PFSK-1 (cell line): ENCODE measurements around the gene RNF121.

Experiments
- FOXP2 ChIP-seq: optimal IDR thresholded peaks from 2 replicates; pipeline ENCODE3; 2011; ENCODE audit warnings: borderline replicate concordance, control low read depth, inconsistent platforms; ENCODE audit not compliant: insufficient read depth; ENCODE audit errors: extremely low read length, extremely low read depth
- POLR2AphosphoS5 ChIP-seq: IDR thresholded peaks from 2 replicates; pipeline ENCODE4 v1.6.1; 2012; ENCODE audit warnings: low read depth, mild to moderate bottlenecking, control low read depth, low read length, moderate library complexity
- SIN3A ChIP-seq: IDR thresholded peaks from 2 replicates; pipeline ENCODE4 v1.6.1; 2012; ENCODE audit warnings: mild to moderate bottlenecking, low read length, moderate library complexity, borderline replicate concordance; ENCODE audit not compliant: insufficient read depth
- TAF1 ChIP-seq: IDR thresholded peaks from 2 replicates; pipeline ENCODE4 v1.6.1; 2012; ENCODE audit warnings: low read length, control low read depth, borderline replicate concordance; ENCODE audit not compliant: insufficient read depth
- TF ChIP-seq, protein P1 (sequence below), 2 experiments: IDR thresholded peaks; 2 replicates each; pipeline versions ENCODE4 v1.6.1 to v1.8.0; 2011 to 2012; ENCODE audit warnings: low read depth in 2 of 2, low read length in 2 of 2, control low read depth in 1 of 2, inconsistent platforms in 1 of 2, mild to moderate bottlenecking in 1 of 2, moderate library complexity in 1 of 2; ENCODE audit not compliant: insufficient read depth in 1 of 2

RNF121 gene

DNA sequence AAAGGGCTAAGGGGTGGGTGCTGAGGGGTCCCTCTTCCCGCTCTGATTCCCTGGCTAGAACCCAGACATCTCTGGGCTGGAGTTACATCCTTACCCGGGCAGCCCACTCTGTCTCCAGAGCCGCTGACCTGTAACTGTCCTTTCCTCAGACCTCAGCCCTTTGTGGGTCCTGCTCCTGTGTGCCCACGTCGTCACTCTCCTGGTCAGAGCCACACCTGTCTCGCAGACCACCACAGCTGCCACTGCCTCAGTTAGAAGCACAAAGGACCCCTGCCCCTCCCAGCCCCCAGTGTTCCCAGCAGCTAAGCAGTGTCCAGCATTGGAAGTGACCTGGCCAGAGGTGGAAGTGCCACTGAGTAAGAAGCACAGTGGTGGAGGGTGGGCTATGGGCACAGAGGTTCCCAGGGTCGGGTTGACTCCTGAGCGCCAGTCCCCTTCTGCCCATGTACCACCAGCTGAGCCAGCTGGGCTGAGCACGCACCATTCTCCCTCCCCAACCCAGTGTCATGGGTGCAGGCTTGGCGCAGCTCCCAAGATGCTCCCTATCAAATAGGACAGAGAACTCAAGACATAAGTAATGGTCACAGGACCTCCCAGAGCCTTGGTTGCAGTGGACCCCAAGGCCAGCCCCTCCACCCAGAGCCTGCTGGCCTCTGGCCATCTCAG, 71.5 kb downstream of the RNF121 start:
- no peak for TF ChIP-seq SIN3A
- TF ChIP-seq, protein P1, sequence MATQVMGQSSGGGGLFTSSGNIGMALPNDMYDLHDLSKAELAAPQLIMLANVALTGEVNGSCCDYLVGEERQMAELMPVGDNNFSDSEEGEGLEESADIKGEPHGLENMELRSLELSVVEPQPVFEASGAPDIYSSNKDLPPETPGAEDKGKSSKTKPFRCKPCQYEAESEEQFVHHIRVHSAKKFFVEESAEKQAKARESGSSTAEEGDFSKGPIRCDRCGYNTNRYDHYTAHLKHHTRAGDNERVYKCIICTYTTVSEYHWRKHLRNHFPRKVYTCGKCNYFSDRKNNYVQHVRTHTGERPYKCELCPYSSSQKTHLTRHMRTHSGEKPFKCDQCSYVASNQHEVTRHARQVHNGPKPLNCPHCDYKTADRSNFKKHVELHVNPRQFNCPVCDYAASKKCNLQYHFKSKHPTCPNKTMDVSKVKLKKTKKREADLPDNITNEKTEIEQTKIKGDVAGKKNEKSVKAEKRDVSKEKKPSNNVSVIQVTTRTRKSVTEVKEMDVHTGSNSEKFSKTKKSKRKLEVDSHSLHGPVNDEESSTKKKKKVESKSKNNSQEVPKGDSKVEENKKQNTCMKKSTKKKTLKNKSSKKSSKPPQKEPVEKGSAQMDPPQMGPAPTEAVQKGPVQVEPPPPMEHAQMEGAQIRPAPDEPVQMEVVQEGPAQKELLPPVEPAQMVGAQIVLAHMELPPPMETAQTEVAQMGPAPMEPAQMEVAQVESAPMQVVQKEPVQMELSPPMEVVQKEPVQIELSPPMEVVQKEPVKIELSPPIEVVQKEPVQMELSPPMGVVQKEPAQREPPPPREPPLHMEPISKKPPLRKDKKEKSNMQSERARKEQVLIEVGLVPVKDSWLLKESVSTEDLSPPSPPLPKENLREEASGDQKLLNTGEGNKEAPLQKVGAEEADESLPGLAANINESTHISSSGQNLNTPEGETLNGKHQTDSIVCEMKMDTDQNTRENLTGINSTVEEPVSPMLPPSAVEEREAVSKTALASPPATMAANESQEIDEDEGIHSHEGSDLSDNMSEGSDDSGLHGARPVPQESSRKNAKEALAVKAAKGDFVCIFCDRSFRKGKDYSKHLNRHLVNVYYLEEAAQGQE (IDR thresholded peaks at IDR 0.05; ENCODE audit: insufficient read depth in 1 of 2, low read depth in 2 of 2, low read length in 2 of 2): no peak
- no peak for TF ChIP-seq FOXP2
- TF ChIP-seq POLR2AphosphoS5: no peak
- no peak for TF ChIP-seq TAF1

DNA sequence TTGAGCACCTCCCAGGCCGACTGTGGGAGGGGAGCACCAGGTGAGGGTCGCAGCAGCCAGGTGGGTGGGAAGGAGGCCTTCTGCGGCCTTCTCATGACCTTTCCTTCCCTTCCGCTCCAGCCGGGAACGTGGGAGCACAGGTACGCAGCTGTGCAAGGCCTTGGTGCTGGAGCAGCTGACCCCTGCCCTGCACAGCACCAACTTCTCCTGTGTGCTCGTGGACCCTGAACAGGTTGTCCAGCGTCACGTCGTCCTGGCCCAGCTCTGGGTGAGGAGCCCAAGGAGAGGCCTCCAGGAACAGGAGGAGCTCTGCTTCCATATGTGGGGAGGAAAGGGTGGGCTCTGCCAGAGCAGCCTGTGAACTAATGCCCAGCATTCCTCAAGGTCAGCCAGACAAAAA, 72.4 kb downstream of the RNF121 start:
- TF ChIP-seq POLR2AphosphoS5 (no peak), SIN3A (no peak), TAF1 (no peak), FOXP2 (no peak)
- TF ChIP-seq, protein P1 (IDR thresholded peaks at IDR 0.05; ENCODE audit: insufficient read depth in 1 of 2, low read depth in 2 of 2, low read length in 2 of 2): no peak

DNA sequence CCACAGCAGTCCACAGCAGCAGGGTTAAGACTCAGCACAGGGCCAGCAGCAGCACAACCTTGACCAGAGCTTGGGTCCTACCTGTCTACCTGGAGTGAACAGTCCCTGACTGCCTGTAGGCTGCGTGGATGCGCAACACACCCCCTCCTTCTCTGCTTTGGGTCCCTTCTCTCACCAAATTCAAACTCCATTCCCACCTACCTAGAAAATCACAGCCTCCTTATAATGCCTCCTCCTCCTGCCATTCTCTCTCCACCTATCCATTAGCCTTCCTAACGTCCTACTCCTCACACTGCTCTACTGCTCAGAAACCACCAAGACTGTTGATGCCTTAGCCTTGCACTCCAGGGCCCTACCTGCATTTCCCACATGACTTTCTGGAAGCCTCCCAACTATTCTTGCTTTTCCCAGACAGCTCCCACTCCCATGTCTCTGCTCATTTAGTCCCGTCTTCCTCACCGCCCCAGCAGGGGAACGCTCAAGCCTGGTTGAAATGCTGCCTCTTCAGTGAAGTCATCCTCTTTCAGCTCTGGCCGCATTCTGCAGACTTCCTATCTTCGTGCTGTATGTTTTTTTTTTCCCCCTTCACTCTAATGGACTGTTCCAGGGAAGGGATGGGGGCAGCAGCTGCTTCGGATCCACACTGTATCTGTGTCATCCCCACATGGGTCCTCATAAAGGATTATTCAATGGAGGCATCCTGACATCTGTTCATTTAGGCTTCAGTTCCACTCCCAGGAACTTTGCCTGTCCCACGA, 73.2 kb downstream of the RNF121 start:
- TF ChIP-seq SIN3A (no peak), FOXP2 (no peak), POLR2AphosphoS5 (peak; percentile 46)

DNA sequence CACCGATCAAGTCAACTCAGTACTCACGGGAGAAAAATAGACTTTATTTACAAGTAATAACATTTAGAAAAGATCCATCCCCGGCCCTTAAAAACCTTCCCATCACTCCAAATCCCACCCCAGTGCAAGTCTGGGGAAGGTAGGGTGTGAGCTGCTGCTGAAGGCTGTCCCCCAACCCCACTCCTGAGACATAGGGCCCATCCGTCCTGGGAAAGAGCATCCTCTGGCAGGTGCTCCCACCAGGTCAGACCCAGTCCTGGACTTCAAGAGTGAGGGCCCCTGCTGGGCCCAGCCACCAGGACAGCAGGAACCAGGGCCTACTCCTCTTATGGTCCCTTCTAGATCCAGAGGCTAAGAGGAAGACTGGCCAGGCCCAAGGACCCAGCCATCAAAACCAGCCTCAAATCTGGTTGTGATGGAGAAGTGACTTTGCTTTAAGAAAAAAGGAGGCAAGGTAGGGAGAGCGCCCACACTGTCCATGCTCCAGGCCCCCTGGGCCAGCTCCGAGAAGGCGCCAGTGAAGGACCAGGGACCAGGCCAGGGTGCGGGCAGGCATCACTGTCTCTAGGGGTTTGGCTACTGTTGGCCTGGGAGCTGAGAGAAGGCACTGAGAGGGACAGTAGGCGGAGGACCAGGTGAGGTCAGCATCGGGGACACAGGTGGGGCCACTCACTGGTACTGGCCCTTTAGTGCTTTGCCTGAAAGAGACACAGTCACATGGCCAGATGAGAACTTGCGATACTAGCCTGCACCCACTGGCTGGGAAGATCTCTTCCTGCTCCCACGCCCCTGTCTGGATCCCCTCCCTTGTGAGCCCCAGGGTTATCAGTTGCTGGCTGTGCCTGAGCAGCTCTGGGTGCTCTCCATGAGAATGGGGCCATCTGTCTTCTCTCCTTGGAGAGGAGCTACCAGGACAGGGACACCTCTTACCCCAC, 74.3 kb downstream of the RNF121 start:
- TF ChIP-seq POLR2AphosphoS5: no peak; the same call in 1 of the 2 replicates
- no peak for TF ChIP-seq TAF1
- TF ChIP-seq, protein P1 (IDR thresholded peaks at IDR 0.05; ENCODE audit: insufficient read depth in 1 of 2, low read depth in 2 of 2, low read length in 2 of 2): no peak
- TF ChIP-seq FOXP2: no peak
- TF ChIP-seq SIN3A: no peak

DNA sequence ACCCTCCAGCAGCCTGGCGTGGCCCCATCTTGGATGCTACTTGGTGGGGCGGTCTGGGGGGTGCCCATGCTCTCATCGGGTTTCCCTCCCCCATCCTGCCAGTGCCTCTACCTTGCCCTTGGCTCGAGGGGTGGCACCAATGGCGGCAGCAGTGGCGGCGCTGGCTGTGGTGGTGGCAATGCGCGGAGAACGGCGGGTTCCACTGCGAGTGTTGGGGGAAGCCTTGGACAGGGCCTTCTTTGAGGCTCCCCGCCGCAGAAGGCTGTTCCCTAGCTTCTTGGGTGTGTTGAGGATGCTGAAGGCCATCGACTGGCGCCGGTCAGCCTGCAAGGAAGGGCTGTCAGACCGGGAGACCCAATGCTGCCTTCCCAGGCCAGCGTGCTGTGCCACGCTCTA, 74.9 kb downstream of the RNF121 start:
- TF ChIP-seq FOXP2 (no peak), TAF1 (no peak), POLR2AphosphoS5 (no peak), SIN3A (no peak)
- TF ChIP-seq, protein P1 (IDR thresholded peaks at IDR 0.05; ENCODE audit: insufficient read depth in 1 of 2, low read depth in 2 of 2, low read length in 2 of 2): no peak
